Osteoblast (primary cell): ENCODE data around the gene CCNC. TPM values are rescaled to one million over a fixed set of nuclear protein-coding genes. Genes with fewer than 3 reads are reported as not detected.

Source experiments
- DNase-seq: peaks from one replicate; pipeline ENCODE4 v3.0.0; 2011; ENCODE audit warnings: low spot score, mixed read lengths; ENCODE audit not compliant: insufficient read length; ENCODE audit errors: missing footprints
- H2AFZ ChIP-seq: 2 replicates; pipeline ENCODE4 v1.6.0; 2011; ENCODE audit warnings: mild to moderate bottlenecking, low read length
- H3K27ac ChIP-seq: 2 replicates; pipeline ENCODE4 v1.5.1; 2011; ENCODE audit warnings: mild to moderate bottlenecking, low read depth, low read length, moderate library complexity
- H3K27me3 ChIP-seq: 2 replicates; pipeline ENCODE4 v1.6.0; 2012; ENCODE audit warnings: mild to moderate bottlenecking, control low read depth, inconsistent platforms, low read length, moderate library complexity; ENCODE audit not compliant: insufficient read depth
- H3K36me3 ChIP-seq: 2 replicates; pipeline ENCODE4 v1.5.1; 2011; ENCODE audit warnings: mild to moderate bottlenecking, low read length, control low read depth, moderate library complexity; ENCODE audit not compliant: insufficient read depth
- H3K4me1 ChIP-seq: 2 replicates; pipeline ENCODE4 v1.5.1; 2011; ENCODE audit warnings: mild to moderate bottlenecking, low read length, control low read depth, moderate library complexity; ENCODE audit not compliant: insufficient read depth
- H3K4me2 ChIP-seq: 2 replicates; pipeline ENCODE4 v1.6.0; 2011; ENCODE audit warnings: mild to moderate bottlenecking, low read length; ENCODE audit not compliant: insufficient read depth
- H3K4me3 ChIP-seq: fragments of 200-600 bp; sonication (generic); 3 replicates; pipeline ENCODE4 v1.5.1; 2012; ENCODE audit warnings: mild to moderate bottlenecking, low read length, inconsistent platforms; ENCODE audit not compliant: insufficient read depth
- H3K79me2 ChIP-seq: 2 replicates; pipeline ENCODE4 v1.6.0; 2012; ENCODE audit warnings: mild to moderate bottlenecking, low read length, control low read depth, inconsistent platforms; ENCODE audit not compliant: insufficient read depth
- H3K9me3 ChIP-seq: 2 replicates; pipeline ENCODE4 v1.5.1; 2011; ENCODE audit warnings: low read depth, low read length, control low read depth
- H4K20me1 ChIP-seq: 2 replicates; pipeline ENCODE4 v1.6.0; 2012; ENCODE audit warnings: mild to moderate bottlenecking, low read length, control low read depth; ENCODE audit not compliant: insufficient read depth
- total RNA-seq: library from RNA; depleted of rRNA; stranded (reverse); fragments of >200 nt; gene quantifications from 2 replicates; pipeline ENCODE4 v1.2.3, GENCODE V29; 2012
- TF ChIP-seq, protein P1 (sequence below): IDR thresholded peaks from 2 replicates; pipeline ENCODE4 v1.5.1; 2011; ENCODE audit warnings: mild to moderate bottlenecking, low read depth, low read length, moderate library complexity; ENCODE audit errors: extremely low read depth

CCNC gene
- total RNA-seq, 1 donor = 89.4 TPM

- Histone ChIP-seq H3K27ac (no peak overlapping the region), H3K9me3 (no peaks in the 10 kb centered on the region), H3K4me3 (no peak overlapping the region), H2AFZ (no peak overlapping the region), H3K36me3 (no peaks in the 10 kb centered on the region), H3K4me1 (peaks cover 13% of the 10 kb centered on the region), H3K27me3 (peaks cover 100% of the 10 kb centered on the region), H3K4me2 (no peak overlapping the region), H3K79me2 (no peaks in the 10 kb centered on the region), H4K20me1 (no peaks in the 10 kb centered on the region)
- TF ChIP-seq, protein P1, sequence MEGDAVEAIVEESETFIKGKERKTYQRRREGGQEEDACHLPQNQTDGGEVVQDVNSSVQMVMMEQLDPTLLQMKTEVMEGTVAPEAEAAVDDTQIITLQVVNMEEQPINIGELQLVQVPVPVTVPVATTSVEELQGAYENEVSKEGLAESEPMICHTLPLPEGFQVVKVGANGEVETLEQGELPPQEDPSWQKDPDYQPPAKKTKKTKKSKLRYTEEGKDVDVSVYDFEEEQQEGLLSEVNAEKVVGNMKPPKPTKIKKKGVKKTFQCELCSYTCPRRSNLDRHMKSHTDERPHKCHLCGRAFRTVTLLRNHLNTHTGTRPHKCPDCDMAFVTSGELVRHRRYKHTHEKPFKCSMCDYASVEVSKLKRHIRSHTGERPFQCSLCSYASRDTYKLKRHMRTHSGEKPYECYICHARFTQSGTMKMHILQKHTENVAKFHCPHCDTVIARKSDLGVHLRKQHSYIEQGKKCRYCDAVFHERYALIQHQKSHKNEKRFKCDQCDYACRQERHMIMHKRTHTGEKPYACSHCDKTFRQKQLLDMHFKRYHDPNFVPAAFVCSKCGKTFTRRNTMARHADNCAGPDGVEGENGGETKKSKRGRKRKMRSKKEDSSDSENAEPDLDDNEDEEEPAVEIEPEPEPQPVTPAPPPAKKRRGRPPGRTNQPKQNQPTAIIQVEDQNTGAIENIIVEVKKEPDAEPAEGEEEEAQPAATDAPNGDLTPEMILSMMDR = no peak
- no peak for DNase-seq
Observed at GRCh38 chr6:99607416-99608036, 39.1 kb upstream of the CCNC start.

DNA sequence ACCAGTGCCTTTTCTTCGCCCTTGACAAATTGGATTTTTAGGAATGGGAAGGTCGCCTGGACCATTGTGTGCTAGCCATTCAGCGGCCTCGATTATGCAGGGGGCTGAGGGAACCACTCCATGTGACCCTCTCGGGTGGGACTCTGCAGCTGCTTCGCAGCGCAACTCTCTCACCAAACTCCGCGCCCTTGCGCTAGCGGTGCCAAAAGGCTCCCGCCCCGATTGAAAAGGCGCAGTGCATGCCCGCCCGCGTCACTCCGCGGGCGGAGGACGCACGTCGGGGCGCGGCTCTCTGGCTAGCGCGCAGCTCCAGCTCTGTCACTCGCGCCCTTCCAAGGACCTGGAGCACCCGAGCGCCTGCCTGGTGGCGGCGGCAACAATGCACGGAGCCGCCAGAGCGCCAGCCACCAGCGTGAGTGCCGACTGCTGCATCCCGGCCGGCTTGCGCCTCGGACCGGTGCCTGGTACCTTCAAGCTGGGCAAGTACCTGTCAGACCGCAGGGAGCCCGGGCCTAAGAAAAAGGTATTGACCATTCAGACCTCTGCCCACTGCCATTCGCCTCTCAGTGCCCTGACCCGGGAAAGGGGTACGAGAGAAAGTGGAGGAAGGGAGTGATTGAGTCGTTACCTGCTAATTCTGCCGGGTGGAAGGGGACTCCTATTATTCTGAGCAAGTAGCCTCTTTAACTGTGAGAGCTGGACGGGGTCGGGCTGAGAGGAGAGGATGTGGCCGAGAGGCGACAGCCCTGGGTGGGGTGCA lies 38.4 kb upstream of the CCNC start, which contains the start of gene PRDM13:
Gene PRDM13, plus strand, starts transcription at position 178 of the 760 bp plus-strand sequence. Its CDS starts 202 bp downstream, at position 380.
- no peak within 1 kb of the TSS for H2AFZ ChIP-seq

GRCh38 chr6:99605911-99606655 lies 37.6 kb upstream of the CCNC start:
- Histone ChIP-seq H3K4me3 (no peak overlapping the region), H3K27ac (no peak overlapping the region), H3K27me3 (peaks cover 100% of the 10 kb centered on the region), H3K79me2 (no peaks in the 10 kb centered on the region), H2AFZ (no peak overlapping the region), H3K9me3 (no peaks in the 10 kb centered on the region), H3K36me3 (no peaks in the 10 kb centered on the region), H4K20me1 (no peaks in the 10 kb centered on the region), H3K4me2 (no peak overlapping the region), H3K4me1 (peaks cover 13% of the 10 kb centered on the region)
- DNase-seq = peak; percentile 85
- TF ChIP-seq, protein P1 = no peak

More for the DNA sequence above, 38.4 kb upstream of the CCNC start, which contains the start of gene PRDM13:
- peaks cover 13% of the 10 kb centered on the region for H3K4me1 ChIP-seq
- H3K9me3 ChIP-seq = no peaks in the 10 kb centered on the region
- no peaks in the 10 kb centered on the region for H3K79me2 ChIP-seq
- no peaks in the 10 kb centered on the region for H4K20me1 ChIP-seq
- no peak within 1 kb of the TSS for H3K4me2 ChIP-seq
- TF ChIP-seq, protein P1 = no peak
- H3K4me3 ChIP-seq = no peak within 1 kb of the TSS
- H3K36me3 ChIP-seq = no peaks in the 10 kb centered on the region
- H3K27ac ChIP-seq = no peak within 1 kb of the TSS
- H3K27me3 ChIP-seq = peaks cover 100% of the 10 kb centered on the region
- DNase-seq = peak; percentile 84
